H1 (cell line): Measurements from ENCODE around the gene PAX5. TPM values are rescaled to one million over a fixed set of nuclear protein-coding genes. Genes with fewer than 3 reads are reported as not detected.

Source experiments
- CHD7 ChIP-seq: fragments of 300-600 bp; sonication (generic); IDR thresholded peaks from 2 replicates; pipeline ENCODE4 v1.7.1; 2012; ENCODE audit warnings: low read length, moderate library complexity, mild to moderate bottlenecking, inconsistent platforms; ENCODE audit not compliant: insufficient replicate concordance
- polyA plus RNA-seq, 7 experiments: library from polyadenylated mRNA; depleted of rRNA in 3 of 7; stranded (reverse) in 5 of 7; unstranded in 2 of 7; fragments of >200 nt in 5 of 7; fragments of 200-250 nt in 2 of 7; gene quantifications; 1 replicate in 5 of 7; 2 replicates in 1 of 7; 4 replicates in 1 of 7; pipeline versions ENCODE4 v1.2.1 to v1.2.3, GENCODE V29; 2011 to 2013; ENCODE audit warnings: missing spikeins in 2 of 7, mixed read lengths in 2 of 7
- total RNA-seq: library from RNA; stranded (reverse); fragmentation: NEBNext Ultra II Directional; extraction: Animal tissue kit (Norgen Biotek cat#: 25700); gene quantifications from 2 replicates; pipeline ENCODE4 v1.2.1, GENCODE V29; 2021

PAX5 gene
- total and polyA plus RNA-seq, 2 of the 8 experiments (the other 6 are each of a cell fraction or from before 2014, with no cell fraction given): 0.29 to 0.43 TPM

- no peak for TF ChIP-seq CHD7
These were observed 104.8 kb downstream of the PAX5 start (continued) for GRCh38 chr9:36929350-36929675.
